ENCODE measurements around the gene NAALADL2.

GRCh38 chr3:175383813-175384212 is 524.7 kb downstream of the NAALADL2 start:
- TF ChIP-seq CTCF (conservative IDR thresholded peaks at IDR 0.05; ENCODE audit: low read depth, low read length), result no peak
- no peak for TF ChIP-seq EZH2 (IDR thresholded peaks at IDR 0.05; ENCODE audit: low read length, unreplicated experiment)
